ENCODE results near the gene TSPEAR. TPM values are rescaled to one million over a fixed set of nuclear protein-coding genes. Genes with fewer than 3 reads are reported as not detected.
A peak's percentile ranks its signal among the peaks of the same experiment; 100 is the strongest.

Gene TSPEAR
- total and polyA plus RNA-seq, 9 of the 15 experiments (the other 6 are each of a cell fraction or from before 2014, with no cell fraction given), result not detected

GRCh38 chr21:44593598-44594405 is 117.6 kb downstream of the TSPEAR start (continued):
- TF ChIP-seq, protein P1, sequence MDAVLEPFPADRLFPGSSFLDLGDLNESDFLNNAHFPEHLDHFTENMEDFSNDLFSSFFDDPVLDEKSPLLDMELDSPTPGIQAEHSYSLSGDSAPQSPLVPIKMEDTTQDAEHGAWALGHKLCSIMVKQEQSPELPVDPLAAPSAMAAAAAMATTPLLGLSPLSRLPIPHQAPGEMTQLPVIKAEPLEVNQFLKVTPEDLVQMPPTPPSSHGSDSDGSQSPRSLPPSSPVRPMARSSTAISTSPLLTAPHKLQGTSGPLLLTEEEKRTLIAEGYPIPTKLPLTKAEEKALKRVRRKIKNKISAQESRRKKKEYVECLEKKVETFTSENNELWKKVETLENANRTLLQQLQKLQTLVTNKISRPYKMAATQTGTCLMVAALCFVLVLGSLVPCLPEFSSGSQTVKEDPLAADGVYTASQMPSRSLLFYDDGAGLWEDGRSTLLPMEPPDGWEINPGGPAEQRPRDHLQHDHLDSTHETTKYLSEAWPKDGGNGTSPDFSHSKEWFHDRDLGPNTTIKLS (IDR thresholded peaks at IDR 0.05; ENCODE audit: borderline replicate concordance, low read depth), result peak; percentile 60; the same call in 1 of the 2 replicates
- TF ChIP-seq ZNF232 (CRISPR knock-in tag; IDR thresholded peaks at IDR 0.05) (no peak), MNT (conservative IDR thresholded peaks at IDR 0.05) (peak; percentile 31 to 59; a peak in 2 of 4 replicates), CHAMP1 (IDR thresholded peaks at IDR 0.05) (0 out of 2 replicates have a peak, but pooled peaks have one; percentile 16), CBX2 (IDR thresholded peaks at IDR 0.05; ENCODE audit: insufficient read depth, low read length, poor library complexity, severe bottlenecking) (no peak), RAD51 (IDR thresholded peaks at IDR 0.05; ENCODE audit: borderline replicate concordance, low read depth) (no peak), HDAC6 (IDR thresholded peaks at IDR 0.05; ENCODE audit: low read depth, low read length) (no peak), ZBTB40 (IDR thresholded peaks at IDR 0.05) (no peak), ZBTB40 (CRISPR knock-in tag; IDR thresholded peaks at IDR 0.05) (no peak), ZNF347 (CRISPR knock-in tag; IDR thresholded peaks at IDR 0.05; ENCODE audit: low read depth) (no peak), ZNF146 (CRISPR knock-in tag; IDR thresholded peaks at IDR 0.05; ENCODE audit: unreplicated experiment) (no peak), NFXL1 (CRISPR knock-in tag; IDR thresholded peaks at IDR 0.05) (no peak)
